Measurements from ENCODE around the gene KNSTRN. TPM values are rescaled to one million over a fixed set of nuclear protein-coding genes. Genes with fewer than 3 reads are reported as not detected.

KNSTRN gene
- total RNA-seq, 1 experiment from 2014 or later: 85.2 TPM

DNA sequence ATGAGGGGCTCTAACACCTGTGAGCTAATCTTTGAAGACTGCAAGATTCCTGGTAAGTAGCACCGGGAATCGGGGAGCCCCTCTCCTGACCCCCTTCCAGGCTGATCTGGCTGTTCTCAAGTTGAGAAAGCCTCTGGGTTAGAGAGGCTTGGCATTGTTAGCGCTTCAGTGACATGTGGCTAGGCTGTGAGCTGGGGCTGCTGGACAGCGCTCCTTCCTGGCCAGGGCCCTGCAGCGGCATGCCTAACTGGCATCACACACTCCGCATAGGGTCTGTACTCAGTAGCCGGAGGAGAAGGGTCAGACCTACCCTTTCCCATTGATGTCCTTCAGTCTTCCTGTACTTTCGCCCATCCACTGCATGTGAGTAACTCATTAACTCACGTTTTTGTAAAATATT is 30.5 kb downstream of the KNSTRN start:
- ChIA-PET CTCF (no interaction called here), POLR2A (ENCODE audit: unreplicated experiment) (no interaction called here)
- Histone ChIP-seq H3K27me3 (ENCODE audit: insufficient read depth, low read depth) (no peaks in the 10 kb centered on the region), H3K36me3 (ENCODE audit: low read depth) (peaks cover 12% of the 10 kb centered on the region; the same call in 1 of the 2 replicates), H3K4me3 (no peak overlapping the region), H4K20me1 (ENCODE audit: insufficient read depth) (no peaks in the 10 kb centered on the region), H3K79me2 (ENCODE audit: low read depth) (0 out of 2 replicates have a peak, but pooled peaks cover 4% of the 10 kb centered on the region), H3K27ac (no peak overlapping the region), H3F3A (ENCODE audit: insufficient read depth, low read depth) (no peaks in the 10 kb centered on the region; the same call in 1 of the 2 replicates), H3K9me2 (ENCODE audit: insufficient read depth) (no peaks in the 10 kb centered on the region), H3K4me2 (no peak overlapping the region), H2AFZ (no peak overlapping the region), H3K4me1 (replicated peaks; ENCODE audit: insufficient read depth) (no peaks in the 10 kb centered on the region), H3K9me3 (ENCODE audit: insufficient read depth, low read depth) (no peaks in the 10 kb centered on the region)
- BruUV-seq (replicated peaks): no TSS peak
- intact Hi-C loops (cut with micrococcal nuclease; ENCODE audit: unreplicated experiment): no loop called here
- DNase-seq: no peak
- TF ChIP-seq EZH2 (IDR thresholded peaks at IDR 0.05; ENCODE audit: low read depth) (no peak), CTCF (conservative IDR thresholded peaks at IDR 0.05) (no peak)

GRCh38 chr15:40414816-40415215 is 32.3 kb downstream of the KNSTRN start:
- no peak overlapping the region for H3K4me3 ChIP-seq
- ChIA-PET POLR2A (ENCODE audit: unreplicated experiment) (no interaction called here), CTCF (no interaction called here)
- no peaks in the 10 kb centered on the region for H3K79me2 ChIP-seq (ENCODE audit: low read depth)
- intact Hi-C loops (cut with micrococcal nuclease; ENCODE audit: unreplicated experiment): no loop called here
- no peaks in the 10 kb centered on the region for H3K27me3 ChIP-seq (ENCODE audit: insufficient read depth, low read depth)
- H3F3A ChIP-seq (ENCODE audit: insufficient read depth, low read depth): peaks cover 3% of the 10 kb centered on the region; the same call in 1 of the 2 replicates
- H3K9me2 ChIP-seq (ENCODE audit: insufficient read depth): no peaks in the 10 kb centered on the region
- peaks cover 12% of the 10 kb centered on the region; the same call in 1 of the 2 replicates for H3K36me3 ChIP-seq (ENCODE audit: low read depth)
- no peak for DNase-seq
- TF ChIP-seq EZH2 (IDR thresholded peaks at IDR 0.05; ENCODE audit: low read depth): no peak
- no TSS peak for BruUV-seq (replicated peaks)
- H3K4me2 ChIP-seq: no peak overlapping the region
- H3K4me1 ChIP-seq (replicated peaks; ENCODE audit: insufficient read depth): no peaks in the 10 kb centered on the region
- H4K20me1 ChIP-seq (ENCODE audit: insufficient read depth): no peaks in the 10 kb centered on the region
- H3K9me3 ChIP-seq (ENCODE audit: insufficient read depth, low read depth): no peaks in the 10 kb centered on the region
- H3K27ac ChIP-seq: no peak overlapping the region
- H2AFZ ChIP-seq: no peak overlapping the region

- Histone ChIP-seq H3K36me3 (ENCODE audit: low read depth) (peaks cover 12% of the 10 kb centered on the region; the same call in 1 of the 2 replicates), H4K20me1 (ENCODE audit: insufficient read depth) (no peaks in the 10 kb centered on the region), H3K79me2 (ENCODE audit: low read depth) (no peaks in the 10 kb centered on the region), H3K27me3 (ENCODE audit: insufficient read depth, low read depth) (no peaks in the 10 kb centered on the region), H3K27ac (no peak overlapping the region), H3K9me3 (ENCODE audit: insufficient read depth, low read depth) (no peaks in the 10 kb centered on the region), H3K4me2 (no peak overlapping the region), H3K9me2 (ENCODE audit: insufficient read depth) (no peaks in the 10 kb centered on the region), H2AFZ (no peak overlapping the region), H3K4me3 (no peak overlapping the region), H3F3A (ENCODE audit: insufficient read depth, low read depth) (peaks cover 7% of the 10 kb centered on the region), H3K4me1 (replicated peaks; ENCODE audit: insufficient read depth) (peaks cover 4% of the 10 kb centered on the region)
- no peak for DNase-seq
- no peak for TF ChIP-seq CTCF (conservative IDR thresholded peaks at IDR 0.05)
- TF ChIP-seq EZH2 (IDR thresholded peaks at IDR 0.05; ENCODE audit: low read depth): no peak
- ChIA-PET CTCF (no interaction called here), POLR2A (ENCODE audit: unreplicated experiment) (no interaction called here)
- intact Hi-C loops (cut with micrococcal nuclease; ENCODE audit: unreplicated experiment): no loop called here
- no TSS peak for BruUV-seq (replicated peaks)
These were observed 32.7 kb downstream of the KNSTRN start for GRCh38 chr15:40415226-40415625.

DNA sequence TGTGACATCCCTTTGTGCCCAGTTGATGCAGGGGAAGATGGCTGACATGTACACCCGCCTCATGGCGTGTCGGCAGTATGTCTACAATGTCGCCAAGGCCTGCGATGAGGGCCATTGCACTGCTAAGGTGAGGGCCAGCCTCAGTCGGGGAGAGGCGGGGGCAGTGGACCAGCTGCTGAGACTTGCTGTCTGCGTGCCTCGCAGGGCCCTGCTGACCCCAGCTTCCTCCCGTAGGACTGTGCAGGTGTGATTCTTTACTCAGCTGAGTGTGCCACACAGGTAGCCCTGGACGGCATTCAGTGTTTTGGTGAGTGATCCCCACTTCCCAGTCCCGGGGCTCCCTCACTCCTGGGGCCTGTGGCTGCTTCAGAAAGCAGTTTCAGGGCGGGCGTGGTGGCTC is 33.5 kb downstream of the KNSTRN start:
- 0 out of 2 replicates have a peak, but pooled peaks cover 6% of the 10 kb centered on the region for H3K36me3 ChIP-seq (ENCODE audit: low read depth)
- no peak for DNase-seq
- CTCF ChIA-PET: no interaction called here
- BruUV-seq (replicated peaks): no TSS peak
- peaks cover 12% of the 10 kb centered on the region for H3K4me1 ChIP-seq (replicated peaks; ENCODE audit: insufficient read depth)
- H3K4me2 ChIP-seq: no peak overlapping the region
- no peaks in the 10 kb centered on the region for H3K27me3 ChIP-seq (ENCODE audit: insufficient read depth, low read depth)
- intact Hi-C loops (cut with micrococcal nuclease; ENCODE audit: unreplicated experiment): no loop called here
- H4K20me1 ChIP-seq (ENCODE audit: insufficient read depth): no peaks in the 10 kb centered on the region
- H3K9me3 ChIP-seq (ENCODE audit: insufficient read depth, low read depth): no peaks in the 10 kb centered on the region
- no peaks in the 10 kb centered on the region for H3K79me2 ChIP-seq (ENCODE audit: low read depth)
- peaks cover 15% of the 10 kb centered on the region for H3F3A ChIP-seq (ENCODE audit: insufficient read depth, low read depth)
- H2AFZ ChIP-seq: no peak overlapping the region
- POLR2A ChIA-PET (ENCODE audit: unreplicated experiment): no interaction called here
- H3K9me2 ChIP-seq (ENCODE audit: insufficient read depth): no peaks in the 10 kb centered on the region
- H3K27ac ChIP-seq: no peak overlapping the region
- no peak for TF ChIP-seq EZH2 (IDR thresholded peaks at IDR 0.05; ENCODE audit: low read depth)
- no peak for TF ChIP-seq CTCF (conservative IDR thresholded peaks at IDR 0.05)
- no peak overlapping the region for H3K4me3 ChIP-seq
